Duodenal mucosa (tissue), 2 donors: ENCODE results near the gene SMIM22.
A peak's percentile ranks its signal among the peaks of the same experiment; 100 is the strongest.

Experiments
- H3K27ac ChIP-seq: one replicate; pipeline ENCODE4 v1.7.0; 2013; ENCODE audit warnings: low read depth, low read length
- H3K27me3 ChIP-seq, 2 donors: one replicate each; pipeline ENCODE4 v1.7.0; 2013; ENCODE audit warnings: low read length in 2 of 2, control low read depth in 1 of 2; ENCODE audit not compliant: insufficient read depth in 2 of 2, control insufficient read depth in 1 of 2
- H3K36me3 ChIP-seq, 2 donors: one replicate each; pipeline ENCODE4 v1.7.0; 2013; ENCODE audit warnings: low read length in 2 of 2, control low read depth in 1 of 2; ENCODE audit not compliant: insufficient read depth in 2 of 2, control insufficient read depth in 1 of 2
- H3K4me1 ChIP-seq, 2 donors: one replicate each; pipeline ENCODE4 v1.7.0; 2013; ENCODE audit warnings: low read length in 2 of 2, control low read depth in 1 of 2; ENCODE audit not compliant: insufficient read depth in 2 of 2, control insufficient read depth in 1 of 2
- H3K4me3 ChIP-seq, 2 donors: one replicate each; pipeline ENCODE4 v1.7.0; 2013; ENCODE audit warnings: low read length in 2 of 2, low read depth in 1 of 2
- H3K9ac ChIP-seq, 2 donors: one replicate each; pipeline ENCODE4 v1.7.0; 2013; ENCODE audit warnings: low read length in 2 of 2, low read depth in 1 of 2
- H3K9me3 ChIP-seq, 2 donors: one replicate each; pipeline ENCODE4 v1.7.0; 2013; ENCODE audit warnings: low read length in 2 of 2, control low read depth in 1 of 2; ENCODE audit not compliant: control insufficient read depth in 1 of 2

Gene SMIM22

GRCh38 chr16:4795828-4796572, 831 bp downstream of the SMIM22 start:
- no peaks in the 10 kb centered on the region for H3K27me3 ChIP-seq
- no peaks in the 10 kb centered on the region for H3K9me3 ChIP-seq
- peak overlapping the region; percentile 70 for H3K27ac ChIP-seq
- H3K36me3 ChIP-seq: peaks cover 0 to 15% of the 10 kb centered on the region in 2 donors
- peak overlapping the region; percentile 79 to 81 for H3K4me3 ChIP-seq
- peak overlapping the region; percentile 72 to 77 for H3K9ac ChIP-seq
- H3K4me1 ChIP-seq: peaks cover 19 to 23% of the 10 kb centered on the region in 2 donors

GRCh38 chr16:4796982-4797804, 2.0 kb downstream of the SMIM22 start:
- Histone ChIP-seq H3K4me3 (peak overlapping the region; percentile 24 to 36), H3K9me3 (no peaks in the 10 kb centered on the region), H3K27ac (no peak overlapping the region), H3K36me3 (peaks cover 0 to 15% of the 10 kb centered on the region in 2 donors), H3K27me3 (no peaks in the 10 kb centered on the region), H3K4me1 (peaks cover 29 to 32% of the 10 kb centered on the region in 2 donors), H3K9ac (no peak overlapping the region)

GRCh38 chr16:4797805-4798252, 2.7 kb downstream of the SMIM22 start:
- Histone ChIP-seq H3K4me3 (no peak overlapping the region), H3K4me1 (peaks cover 29 to 32% of the 10 kb centered on the region in 2 donors), H3K27ac (no peak overlapping the region), H3K27me3 (no peaks in the 10 kb centered on the region), H3K9me3 (no peaks in the 10 kb centered on the region), H3K36me3 (peaks cover 0 to 15% of the 10 kb centered on the region in 2 donors), H3K9ac (no peak overlapping the region)

- Histone ChIP-seq H3K27me3 (no peaks in the 10 kb centered on the region), H3K36me3 (peaks cover 0 to 15% of the 10 kb centered on the region in 2 donors), H3K9ac (no peak overlapping the region), H3K4me1 (peaks cover 32 to 34% of the 10 kb centered on the region in 2 donors), H3K27ac (no peak overlapping the region), H3K4me3 (no peak overlapping the region), H3K9me3 (no peaks in the 10 kb centered on the region)
Measured at GRCh38 chr16:4798456-4798855, 3.3 kb downstream of the SMIM22 start.

- Histone ChIP-seq H3K9me3 (no peaks in the 10 kb centered on the region), H3K27me3 (no peaks in the 10 kb centered on the region), H3K36me3 (peaks cover 0 to 15% of the 10 kb centered on the region in 2 donors), H3K4me1 (peaks cover 32 to 35% of the 10 kb centered on the region in 2 donors), H3K27ac (no peak overlapping the region), H3K4me3 (no peak overlapping the region), H3K9ac (no peak overlapping the region)
Measured at GRCh38 chr16:4799171-4799855, 4.1 kb downstream of the SMIM22 start.

- Histone ChIP-seq H3K4me3 (peak overlapping the region; percentile 75 to 81), H3K9me3 (no peaks in the 10 kb centered on the region), H3K27me3 (no peaks in the 10 kb centered on the region), H3K27ac (no peak overlapping the region), H3K9ac (peak overlapping the region; percentile 23 to 47), H3K36me3 (peaks cover 0 to 26% of the 10 kb centered on the region in 2 donors), H3K4me1 (peaks cover 32 to 35% of the 10 kb centered on the region in 2 donors)
Measured at GRCh38 chr16:4800290-4801041, 5.3 kb downstream of the SMIM22 start.

GRCh38 chr16:4801051-4801961, 6.1 kb downstream of the SMIM22 start:
- Histone ChIP-seq H3K36me3 (peaks cover 0 to 32% of the 10 kb centered on the region in 2 donors), H3K9ac (peak overlapping the region; percentile 73 to 88), H3K4me3 (peak overlapping the region; percentile 75 to 81), H3K27me3 (no peaks in the 10 kb centered on the region), H3K9me3 (no peaks in the 10 kb centered on the region), H3K27ac (peak overlapping the region; percentile 89), H3K4me1 (peaks cover 32 to 35% of the 10 kb centered on the region in 2 donors)

- H3K9me3 ChIP-seq: no peaks in the 10 kb centered on the region
- H3K27ac ChIP-seq: peak within 1 kb of the TSS; percentile 89
- peaks cover 27 to 32% of the 10 kb centered on the region in 2 donors for H3K4me1 ChIP-seq
- H3K36me3 ChIP-seq: peaks cover 0 to 36% of the 10 kb centered on the region in 2 donors
- peak within 1 kb of the TSS; percentile 75 to 81 for H3K4me3 ChIP-seq
- no peaks in the 10 kb centered on the region for H3K27me3 ChIP-seq
- peak within 1 kb of the TSS; percentile 73 to 88 for H3K9ac ChIP-seq
Measured at GRCh38 chr16:4801962-4802658, 6.9 kb downstream of the SMIM22 start, which contains the start of gene ROGDI. TSS of gene ROGDI (minus strand) at chr16:4802633. CDS start at chr16:4802571, 62 bp downstream.
